OCI-LY3 (cell line): ENCODE data around the gene ARHGDIA.

ENCODE experiments used
- H2AFZ ChIP-seq: fragments of 200-600, 300-600 bp; shearing (Covaris generic); 2 replicates; pipeline ENCODE4 v1.6.0; 2014; ENCODE audit warnings: antibody characterized with exemption, low read depth, low read length
- H3K27ac ChIP-seq: fragments of 200-600, 300-600 bp; sonication (generic); 2 replicates; pipeline ENCODE4 v1.5.1; 2014; ENCODE audit warnings: mild to moderate bottlenecking, low read length, moderate library complexity, mixed read lengths
- H3K27me3 ChIP-seq: fragments of 200-600, 300-600 bp; sonication (generic); 2 replicates; pipeline ENCODE4 v1.6.1; 2014; ENCODE audit warnings: low read depth, low read length, mixed read lengths
- H3K36me3 ChIP-seq: fragments of 200-600, 300-600 bp; sonication (generic); replicated peaks from 2 replicates; pipeline ENCODE3; 2014; ENCODE audit warnings: low read depth, low read length, mixed read lengths
- H3K4me1 ChIP-seq: fragments of 300-600, 200-600 bp; sonication (generic); 2 replicates; pipeline ENCODE4 v1.6.1; 2014; ENCODE audit warnings: low read length, mixed read lengths
- H3K4me2 ChIP-seq: fragments of 200-600, 300-600 bp; sonication (generic); 2 replicates; pipeline ENCODE4 v1.6.1; 2014; ENCODE audit warnings: low read length, mixed read lengths
- H3K4me3 ChIP-seq: fragments of 300-600, 200-600 bp; sonication (generic); 2 replicates; pipeline ENCODE4 v1.5.1; 2014; ENCODE audit warnings: antibody characterized with exemption, mild to moderate bottlenecking, low read length, moderate library complexity
- H3K79me2 ChIP-seq: fragments of 300-600, 200-600 bp; shearing (Covaris generic); 2 replicates; pipeline ENCODE4 v1.6.1; 2014; ENCODE audit warnings: mild to moderate bottlenecking, low read length, mixed read lengths
- H3K9ac ChIP-seq: fragments of 300-600, 200-600 bp; shearing (Covaris generic); 2 replicates; pipeline ENCODE4 v1.6.0; 2014; ENCODE audit warnings: mild to moderate bottlenecking, low read length, moderate library complexity
- H3K9me3 ChIP-seq: fragments of 200-600, 300-600 bp; shearing (Covaris generic); 2 replicates; pipeline ENCODE4 v1.6.1; 2014; ENCODE audit warnings: low read length, mixed read lengths; ENCODE audit not compliant: insufficient read depth
- H4K20me1 ChIP-seq: fragments of 200-600, 300-600 bp; sonication (generic); 2 replicates; pipeline ENCODE4 v1.6.1; 2016; ENCODE audit warnings: low read length, mixed read lengths; ENCODE audit not compliant: insufficient read depth
- CTCF ChIP-seq: fragments of 200-600, 300-600 bp; sonication (generic); IDR thresholded peaks from 2 replicates; pipeline ENCODE4 v1.5.1; 2014; ENCODE audit warnings: antibody characterized with exemption, low read length, low read depth
- EZH2phosphoT487 ChIP-seq: fragments of 200-600 bp; shearing (Covaris generic); IDR thresholded peaks from 2 replicates; pipeline ENCODE4 v1.6.1; 2018; ENCODE audit warnings: antibody characterized with exemption, mixed run types, low read depth

ARHGDIA gene

GRCh38 chr17:81909966-81910839 is 39.1 kb upstream of the ARHGDIA start:
- Histone ChIP-seq H3K4me2 (peak overlapping the region; percentile 91), H3K4me3 (peak overlapping the region; percentile 96), H2AFZ (no peak overlapping the region), H3K27me3 (no peaks in the 10 kb centered on the region), H4K20me1 (0 out of 2 replicates have a peak, but pooled peaks cover 4% of the 10 kb centered on the region), H3K9ac (peak overlapping the region; percentile 76), H3K9me3 (no peaks in the 10 kb centered on the region), H3K79me2 (0 out of 2 replicates have a peak, but pooled peaks cover 9% of the 10 kb centered on the region), H3K27ac (no peak overlapping the region), H3K4me1 (peaks cover 7% of the 10 kb centered on the region), H3K36me3 (peaks cover 29% of the 10 kb centered on the region)
- TF ChIP-seq EZH2phosphoT487 (no peak), CTCF (no peak)

GRCh38 chr17:81909231-81909630 is 38.1 kb upstream of the ARHGDIA start:
- TF ChIP-seq EZH2phosphoT487, result no peak
- no peak for TF ChIP-seq CTCF
- peaks cover 7% of the 10 kb centered on the region for H3K4me1 ChIP-seq
- H2AFZ ChIP-seq, result no peak overlapping the region
- peaks cover 19% of the 10 kb centered on the region for H3K36me3 ChIP-seq
- no peak overlapping the region for H3K4me2 ChIP-seq
- no peak overlapping the region for H3K27ac ChIP-seq
- H4K20me1 ChIP-seq, result 0 out of 2 replicates have a peak, but pooled peaks cover 4% of the 10 kb centered on the region
- no peak overlapping the region for H3K9ac ChIP-seq
- no peaks in the 10 kb centered on the region for H3K27me3 ChIP-seq
- H3K4me3 ChIP-seq, result no peak overlapping the region
- H3K9me3 ChIP-seq, result no peaks in the 10 kb centered on the region
- H3K79me2 ChIP-seq, result 0 out of 2 replicates have a peak, but pooled peaks cover 9% of the 10 kb centered on the region

- Histone ChIP-seq H3K27ac (no peak overlapping the region), H3K36me3 (peaks cover 19% of the 10 kb centered on the region), H3K27me3 (no peaks in the 10 kb centered on the region), H3K9me3 (no peaks in the 10 kb centered on the region), H3K4me1 (peaks cover 7% of the 10 kb centered on the region), H3K4me2 (no peak overlapping the region), H3K4me3 (no peak overlapping the region), H3K9ac (no peak overlapping the region), H4K20me1 (0 out of 2 replicates have a peak, but pooled peaks cover 4% of the 10 kb centered on the region), H2AFZ (no peak overlapping the region), H3K79me2 (0 out of 2 replicates have a peak, but pooled peaks cover 9% of the 10 kb centered on the region)
- TF ChIP-seq CTCF, result no peak
- no peak for TF ChIP-seq EZH2phosphoT487
Measured at GRCh38 chr17:81908793-81909192, 37.7 kb upstream of the ARHGDIA start.
